Calu3 (cell line): Measurements from ENCODE around the gene UHMK1. TPM values are rescaled to one million over a fixed set of nuclear protein-coding genes. Genes with fewer than 3 reads are reported as not detected.
"Not testable (repeated sequence)": the region's sequence is repeated elsewhere in the genome, so short reads cannot be mapped to it uniquely, and the experiment has no call there.

Experiments used
- Bru-seq: library from RNA; stranded (reverse); fragments of 400-500 nt; gene quantifications from one replicate; lab custom pipeline; 2021; lab: Mats Ljungman, UMichigan
- BruChase-seq, 2 experiments: library from RNA; stranded (reverse); fragments of 400-500 nt; gene quantifications; one replicate each; lab custom pipeline; 2021; lab: Mats Ljungman, UMichigan
- BruUV-seq: library from RNA; stranded (reverse); fragments of 400-500 nt; replicated peaks from 2 replicates; lab custom pipeline; 2021; lab: Mats Ljungman, UMichigan
- CTCF ChIA-PET: fragments of 300-600 bp; sonication (Branson Sonifier 250); formaldehyde crosslinking; loops from one replicate; lab custom pipeline; 2022; ENCODE audit warnings: antibody characterized with exemption; lab: Charles Lee
- DNase-seq: peaks from one replicate; pipeline ENCODE4 v3.0.0; 2022
- H3K27ac Mint-ChIP-seq: one replicate; pipeline ENCODE4 v1.8.0; 2022; ENCODE audit warnings: mixed read lengths; ENCODE audit not compliant: unreplicated experiment
- H3K27me3 Mint-ChIP-seq: one replicate; pipeline ENCODE4 v1.8.0; 2022; ENCODE audit warnings: mixed read lengths; ENCODE audit not compliant: unreplicated experiment
- H3K36me3 Mint-ChIP-seq: one replicate; pipeline ENCODE4 v1.8.0; 2022; ENCODE audit warnings: mild to moderate bottlenecking, moderate library complexity, mixed read lengths; ENCODE audit not compliant: insufficient read depth, unreplicated experiment
- H3K4me1 Mint-ChIP-seq: one replicate; pipeline ENCODE4 v1.8.0; 2022; ENCODE audit warnings: mild to moderate bottlenecking, low read depth, mixed read lengths; ENCODE audit not compliant: unreplicated experiment
- H3K4me3 Mint-ChIP-seq: one replicate; pipeline ENCODE4 v1.8.0; 2022; ENCODE audit warnings: mild to moderate bottlenecking, low read depth, moderate library complexity, mixed read lengths; ENCODE audit not compliant: unreplicated experiment
- H3K9me3 Mint-ChIP-seq: one replicate; pipeline ENCODE4 v1.8.0; 2022; ENCODE audit warnings: low read depth, mixed read lengths; ENCODE audit not compliant: unreplicated experiment
- CTCF ChIP-seq: fragments of 200-600 bp; IDR thresholded peaks from one replicate; pipeline ENCODE4 v1.8.0; 2022; ENCODE audit warnings: antibody characterized with exemption; ENCODE audit not compliant: unreplicated experiment
- intact Hi-C: fragments of 100-400 bp; cut with micrococcal nuclease; formaldehyde crosslinking; loops from one replicate; pipeline ENCODE4 v1.10.0; 2022; ENCODE audit not compliant: unreplicated experiment
- long read RNA-seq: library from polyadenylated mRNA; stranded (forward); transcript quantifications from one replicate; pipeline ENCODE4 v2.0.0, GENCODE V29; 2022
- total RNA-seq: library from RNA; stranded (reverse); gene quantifications from 2 replicates; pipeline ENCODE4 v1.2.3, GENCODE V29; 2022

Gene UHMK1
- 87.8 and 98.1 TPM in 2 replicates for total RNA-seq
- Bru-seq, nascent RNA, result percentile 93 among the genes with signal in this experiment
- BruChase-seq, experiment 1, labeled RNA remaining after a 6-hour chase, result percentile 99 among the genes with signal in this experiment
- percentile 98 among the genes with signal in this experiment for BruChase-seq, experiment 2, labeled RNA remaining after a 2-hour chase
- long read RNA-seq, full-length matches to known transcripts, result 38 of 46 reads
- long read RNA-seq, partial matches to known transcripts, result 0 of 46 reads
- long read RNA-seq, other reads (novel, unspliced or antisense), result 8 of 46 reads

- BruUV-seq, result no TSS peak
- CTCF ChIA-PET, result interaction anchor here (0.6 kb wide), 1 partner anchor 77 kb away, joined by 3 read pairs; no protein-coding TSS in a partner anchor
- Mint-ChIP-seq H3K36me3 (peaks cover 28% of the 10 kb centered on the region), H3K27me3 (peaks cover 8% of the 10 kb centered on the region), H3K4me1 (peaks cover 10% of the 10 kb centered on the region), H3K9me3 (peaks cover 2% of the 10 kb centered on the region), H3K27ac (peak within 1 kb of the TSS; percentile 63), H3K4me3 (peak within 1 kb of the TSS; percentile 84)
- DNase-seq, result peak; percentile 91
- TF ChIP-seq CTCF, result no peak
- intact Hi-C loops, result loop anchor here (5.0 kb wide), 2 partner anchors 64 to 76 kb away; partner anchors contain the start of gene UAP1
Measured at GRCh38 chr1:162497723-162498495, at the start of gene UHMK1. TSS of gene UHMK1 (plus strand) at chr1:162497818. CDS start at chr1:162498001, 183 bp downstream.

DNA sequence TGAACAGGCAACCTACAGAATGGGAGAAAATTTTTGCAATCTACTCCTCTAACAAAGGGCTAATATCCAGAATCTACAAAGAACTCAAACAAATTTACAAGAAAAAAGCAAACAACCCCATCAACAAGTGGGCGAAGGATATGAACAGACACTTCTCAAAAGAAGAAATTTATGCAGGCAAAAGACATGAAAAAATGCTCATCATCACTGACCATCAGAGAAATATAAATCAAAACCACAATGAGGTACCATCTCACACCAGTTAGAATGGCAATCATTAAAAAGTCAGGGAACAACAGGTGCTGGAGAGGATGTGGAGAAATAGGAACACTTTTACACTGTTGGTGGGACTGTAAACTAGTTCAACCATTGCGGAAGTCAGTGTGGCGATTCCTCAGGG, 43.3 kb upstream of the UHMK1 start:
- H3K27me3 Mint-ChIP-seq, BruUV-seq, H3K4me3 Mint-ChIP-seq, H3K9me3 Mint-ChIP-seq, intact Hi-C loops, CTCF ChIA-PET, DNase-seq, H3K36me3 Mint-ChIP-seq, H3K27ac Mint-ChIP-seq: not testable (repeated sequence)
- peaks cover 11% of the 10 kb centered on the region for H3K4me1 Mint-ChIP-seq

GRCh38 chr1:162456323-162456722, 41.3 kb upstream of the UHMK1 start:
- Mint-ChIP-seq H3K4me3 (no peak overlapping the region), H3K9me3 (no peaks in the 10 kb centered on the region), H3K27me3 (no peaks in the 10 kb centered on the region), H3K4me1 (peaks cover 11% of the 10 kb centered on the region), H3K27ac (no peak overlapping the region), H3K36me3 (no peaks in the 10 kb centered on the region)
- intact Hi-C loops, result no loop called here
- CTCF ChIA-PET, result interaction anchor here (1.0 kb wide), 1 partner anchor 37 kb away, joined by 3 read pairs; no protein-coding TSS in a partner anchor
- BruUV-seq, result no TSS peak
- no peak for TF ChIP-seq CTCF
- DNase-seq, result no peak

GRCh38 chr1:162458236-162458635, 39.4 kb upstream of the UHMK1 start:
- DNase-seq, result no peak
- no TSS peak for BruUV-seq
- intact Hi-C loops, result no loop called here

GRCh38 chr1:162462425-162462824, 35.2 kb upstream of the UHMK1 start:
- DNase-seq, H3K4me3 Mint-ChIP-seq, H3K27me3 Mint-ChIP-seq, H3K27ac Mint-ChIP-seq, H3K36me3 Mint-ChIP-seq, BruUV-seq, intact Hi-C loops, CTCF ChIA-PET, H3K4me1 Mint-ChIP-seq, H3K9me3 Mint-ChIP-seq: not testable (repeated sequence)

More at GRCh38 chr1:162458236-162458635, 39.4 kb upstream of the UHMK1 start:
- Mint-ChIP-seq H3K9me3 (no peaks in the 10 kb centered on the region), H3K4me3 (no peak overlapping the region), H3K27ac (no peak overlapping the region), H3K36me3 (no peaks in the 10 kb centered on the region), H3K27me3 (no peaks in the 10 kb centered on the region), H3K4me1 (peaks cover 8% of the 10 kb centered on the region)
- TF ChIP-seq CTCF, result no peak
- CTCF ChIA-PET, result no interaction called here
